Tibial artery (tissue), 4 donors: ENCODE results near the gene CD8B.

Experiments used
- DNase-seq, 2 donors: peaks; one replicate each; pipeline ENCODE4 v3.0.0-alpha.2; 2019
- H3K27ac ChIP-seq, 2 donors: fragments of 200-600 bp; sonication (generic) in 1 of 2; 1 replicate in 1 of 2; 2 replicates in 1 of 2; pipeline ENCODE4 v1.5.1; 2018 to 2019; ENCODE audit warnings: mild to moderate bottlenecking in 1 of 2
- H3K27me3 ChIP-seq, 2 donors: fragments of 200-600 bp; sonication (generic) in 1 of 2; one replicate each; pipeline versions ENCODE4 v1.5.1 to v1.6.0; 2016 to 2019
- H3K36me3 ChIP-seq, 3 donors: fragments of 200-600 bp; sonication (generic) in 2 of 3; one replicate each; pipeline ENCODE4 v1.5.1; 2016 to 2019; ENCODE audit warnings: mild to moderate bottlenecking in 2 of 3
- H3K4me1 ChIP-seq, 4 donors: fragments of 200-600 bp; sonication (generic) in 2 of 4; 1 replicate in 3 of 4; 2 replicates in 1 of 4; pipeline ENCODE4 v1.5.1; 2016 to 2019
- H3K4me3 ChIP-seq, 2 donors: fragments of 200-600 bp; sonication (generic) in 1 of 2; 1 replicate in 1 of 2; 2 replicates in 1 of 2; pipeline ENCODE4 v1.5.1; 2018 to 2019; ENCODE audit warnings: mild to moderate bottlenecking in 2 of 2
- H3K9me3 ChIP-seq, 3 donors: fragments of 200-600 bp; sonication (generic) in 1 of 3; one replicate each; pipeline ENCODE4 v1.5.1; 2016 to 2019
- CTCF ChIP-seq, 2 experiments: fragments of 200-600 bp in 1 of 2; fragments of 450-650 bp in 1 of 2; IDR thresholded peaks; one replicate each; pipeline ENCODE4 v1.5.1; 2017 to 2019; ENCODE audit warnings: antibody characterized with exemption in 2 of 2, mild to moderate bottlenecking in 1 of 2, moderate library complexity in 1 of 2
- intact Hi-C: fragments of 100-400 bp; cut with DNase I; formaldehyde crosslinking; loops from one replicate; pipeline ENCODE4 v1.15.0; 2023; ENCODE audit warnings: low total_unique reads

The CD8B gene

DNA sequence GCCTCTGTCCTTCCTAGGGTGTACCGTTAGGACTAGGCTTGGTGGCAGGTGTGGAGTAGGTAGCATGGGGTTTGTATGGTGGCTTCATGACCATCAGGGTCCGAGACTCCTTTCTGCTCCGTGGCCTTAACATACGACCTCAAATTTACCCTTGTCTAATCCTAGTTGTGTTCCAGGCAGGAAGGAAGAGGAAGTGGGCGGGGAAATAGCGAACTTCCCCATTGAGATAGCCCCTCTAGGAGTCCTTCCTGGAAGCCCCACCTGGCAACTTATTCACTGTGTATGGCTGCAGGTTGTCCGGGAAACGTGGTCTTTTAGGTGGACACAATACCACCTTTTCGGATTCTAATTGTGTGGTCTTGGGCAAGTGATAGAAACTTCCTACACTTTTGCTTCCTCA, 80.3 kb downstream of the CD8B start:
- peaks cover under 1 to 9% (median 7%) of the 10 kb centered on the region in 3 donors for H3K36me3 ChIP-seq
- no peak for DNase-seq
- intact Hi-C loops = no loop called here
- H3K27me3 ChIP-seq = peaks cover 0 to 2% of the 10 kb centered on the region in 2 donors
- no peak overlapping the region for H3K27ac ChIP-seq
- H3K4me1 ChIP-seq = no peaks in the 10 kb centered on the region
- no peak for TF ChIP-seq CTCF (IDR thresholded peaks at IDR 0.05)
- H3K4me3 ChIP-seq = no peak overlapping the region
- H3K9me3 ChIP-seq = no peaks in the 10 kb centered on the region

GRCh38 chr2:86779971-86780370, 81.7 kb downstream of the CD8B start:
- no peaks in the 10 kb centered on the region for H3K9me3 ChIP-seq
- no peak for TF ChIP-seq CTCF (IDR thresholded peaks at IDR 0.05)
- H3K27me3 ChIP-seq = no peaks in the 10 kb centered on the region
- DNase-seq = no peak
- H3K4me3 ChIP-seq = no peak overlapping the region
- no peak overlapping the region for H3K27ac ChIP-seq
- H3K4me1 ChIP-seq = no peaks in the 10 kb centered on the region
- peaks cover 9 to 22% (median 18%) of the 10 kb centered on the region in 3 donors for H3K36me3 ChIP-seq
- intact Hi-C loops = no loop called here

- no peak for DNase-seq
- H3K4me3 ChIP-seq = no peak overlapping the region
- no peak overlapping the region for H3K27ac ChIP-seq
- no peaks in the 10 kb centered on the region for H3K4me1 ChIP-seq
- TF ChIP-seq CTCF (IDR thresholded peaks at IDR 0.05) = no peak
- peaks cover 19 to 32% (median 27%) of the 10 kb centered on the region in 3 donors for H3K36me3 ChIP-seq
- H3K9me3 ChIP-seq = no peaks in the 10 kb centered on the region
- no peaks in the 10 kb centered on the region for H3K27me3 ChIP-seq
- intact Hi-C loops = no loop called here
These were observed 82.7 kb downstream of the CD8B start for GRCh38 chr2:86778957-86779356.

DNA sequence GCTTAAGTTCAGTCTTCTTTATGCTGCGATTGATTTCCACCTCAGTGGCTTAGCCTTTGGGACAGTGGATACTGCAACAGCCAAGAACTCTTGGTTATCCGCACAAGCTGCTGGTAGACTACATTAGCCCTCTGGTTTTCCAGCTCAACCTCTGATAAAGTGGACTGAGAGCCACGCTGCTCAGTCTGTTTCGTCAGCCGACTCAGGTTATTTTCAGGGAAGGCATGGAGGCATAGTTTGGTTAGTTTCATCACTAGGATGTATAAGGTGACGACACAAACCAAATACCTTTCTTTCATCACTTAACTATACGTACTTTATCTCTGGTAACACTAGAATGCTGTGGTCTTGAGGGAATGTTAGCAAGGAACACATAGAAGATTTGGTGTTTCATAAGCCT, 85.2 kb downstream of the CD8B start:
- intact Hi-C loops = no loop called here
- H3K9me3 ChIP-seq = no peaks in the 10 kb centered on the region
- TF ChIP-seq CTCF (IDR thresholded peaks at IDR 0.05) = no peak
- no peak overlapping the region for H3K4me3 ChIP-seq
- H3K4me1 ChIP-seq = no peaks in the 10 kb centered on the region
- no peak overlapping the region for H3K27ac ChIP-seq
- no peak for DNase-seq
- peaks cover 36 to 55% (median 50%) of the 10 kb centered on the region in 3 donors for H3K36me3 ChIP-seq
- no peaks in the 10 kb centered on the region for H3K27me3 ChIP-seq

GRCh38 chr2:86775338-86775737, 86.3 kb downstream of the CD8B start:
- no peaks in the 10 kb centered on the region for H3K27me3 ChIP-seq
- no peak for TF ChIP-seq CTCF (IDR thresholded peaks at IDR 0.05)
- no peaks in the 10 kb centered on the region for H3K4me1 ChIP-seq
- H3K27ac ChIP-seq = no peak overlapping the region
- DNase-seq = no peak
- intact Hi-C loops = no loop called here
- no peak overlapping the region for H3K4me3 ChIP-seq
- H3K36me3 ChIP-seq = peaks cover 47 to 67% (median 62%) of the 10 kb centered on the region in 3 donors
- H3K9me3 ChIP-seq = no peaks in the 10 kb centered on the region

DNA sequence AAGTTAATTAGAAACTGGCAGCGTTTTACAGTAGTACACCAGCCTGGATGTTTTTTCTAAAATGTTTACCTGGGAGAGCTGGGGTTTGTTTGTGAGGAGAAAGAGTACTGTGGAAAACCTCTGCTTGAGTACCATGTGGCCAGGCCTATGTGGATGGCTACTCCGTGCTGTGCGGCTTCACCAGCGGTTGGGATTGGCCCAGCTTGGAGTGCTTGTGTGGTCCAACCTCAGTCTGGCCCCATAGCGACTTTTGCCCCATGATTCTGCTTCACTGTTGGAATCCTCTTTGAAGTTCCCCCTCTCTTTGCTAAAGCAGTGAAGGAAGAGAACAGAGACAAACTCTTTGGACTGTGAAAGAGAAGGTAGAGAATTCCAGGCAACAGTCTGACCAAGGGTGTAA, 86.8 kb downstream of the CD8B start:
- no peak for DNase-seq
- no peak overlapping the region for H3K4me3 ChIP-seq
- peaks cover 52 to 72% (median 65%) of the 10 kb centered on the region in 3 donors for H3K36me3 ChIP-seq
- TF ChIP-seq CTCF (IDR thresholded peaks at IDR 0.05) = no peak
- H3K4me1 ChIP-seq = no peaks in the 10 kb centered on the region
- intact Hi-C loops = no loop called here
- H3K27me3 ChIP-seq = no peaks in the 10 kb centered on the region
- no peak overlapping the region for H3K27ac ChIP-seq
- H3K9me3 ChIP-seq = no peaks in the 10 kb centered on the region
